H1 (cell line): ENCODE data around the gene ARL10.

Experiments used
- TF ChIP-seq, protein P1 (sequence below), 3 experiments: IDR thresholded peaks; 1 replicate in 2 of 3; 2 replicates in 1 of 3; pipeline versions ENCODE4 v1.5.1 to v1.6.1; 2011; ENCODE audit warnings: low read length in 3 of 3, mild to moderate bottlenecking in 3 of 3, inconsistent platforms in 2 of 3, low read depth in 1 of 3, moderate library complexity in 1 of 3; ENCODE audit not compliant: insufficient read depth in 1 of 3; ENCODE audit errors: control extremely low read depth in 1 of 3
- TF ChIP-seq, protein P2 (sequence below): IDR thresholded peaks from 2 replicates; pipeline ENCODE4 v1.6.1; 2012; ENCODE audit warnings: inconsistent platforms

GRCh38 chr5:176381423-176381822 lies 16.1 kb downstream of the ARL10 start:
- TF ChIP-seq, protein P1, sequence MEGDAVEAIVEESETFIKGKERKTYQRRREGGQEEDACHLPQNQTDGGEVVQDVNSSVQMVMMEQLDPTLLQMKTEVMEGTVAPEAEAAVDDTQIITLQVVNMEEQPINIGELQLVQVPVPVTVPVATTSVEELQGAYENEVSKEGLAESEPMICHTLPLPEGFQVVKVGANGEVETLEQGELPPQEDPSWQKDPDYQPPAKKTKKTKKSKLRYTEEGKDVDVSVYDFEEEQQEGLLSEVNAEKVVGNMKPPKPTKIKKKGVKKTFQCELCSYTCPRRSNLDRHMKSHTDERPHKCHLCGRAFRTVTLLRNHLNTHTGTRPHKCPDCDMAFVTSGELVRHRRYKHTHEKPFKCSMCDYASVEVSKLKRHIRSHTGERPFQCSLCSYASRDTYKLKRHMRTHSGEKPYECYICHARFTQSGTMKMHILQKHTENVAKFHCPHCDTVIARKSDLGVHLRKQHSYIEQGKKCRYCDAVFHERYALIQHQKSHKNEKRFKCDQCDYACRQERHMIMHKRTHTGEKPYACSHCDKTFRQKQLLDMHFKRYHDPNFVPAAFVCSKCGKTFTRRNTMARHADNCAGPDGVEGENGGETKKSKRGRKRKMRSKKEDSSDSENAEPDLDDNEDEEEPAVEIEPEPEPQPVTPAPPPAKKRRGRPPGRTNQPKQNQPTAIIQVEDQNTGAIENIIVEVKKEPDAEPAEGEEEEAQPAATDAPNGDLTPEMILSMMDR (IDR thresholded peaks at IDR 0.05; ENCODE audit: control extremely low read depth in 1 of 3, insufficient read depth in 1 of 3, low read depth in 1 of 3, low read length in 3 of 3): no peak
- TF ChIP-seq, protein P2, sequence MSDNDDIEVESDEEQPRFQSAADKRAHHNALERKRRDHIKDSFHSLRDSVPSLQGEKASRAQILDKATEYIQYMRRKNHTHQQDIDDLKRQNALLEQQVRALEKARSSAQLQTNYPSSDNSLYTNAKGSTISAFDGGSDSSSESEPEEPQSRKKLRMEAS: no peak
